Chondrocyte (in vitro differentiated cells): ENCODE results near the gene GPR25. TPM values are rescaled to one million over a fixed set of nuclear protein-coding genes. Genes with fewer than 3 reads are reported as not detected.
A peak's percentile ranks its signal among the peaks of the same experiment; 100 is the strongest.

ENCODE experiments used
- DNase-seq: peaks from one replicate; pipeline ENCODE4 v3.0.0; 2021; ENCODE audit warnings: mixed read lengths, low spot score
- H3K27ac Mint-ChIP-seq: one replicate; pipeline ENCODE4 v1.8.0; 2021; ENCODE audit warnings: mild to moderate bottlenecking, moderate library complexity, mixed read lengths; ENCODE audit not compliant: unreplicated experiment
- H3K27me3 Mint-ChIP-seq: 2 replicates; pipeline ENCODE4 v1.8.0; 2021; ENCODE audit warnings: low read depth, mixed read lengths
- H3K36me3 Mint-ChIP-seq: 2 replicates; pipeline ENCODE4 v1.8.0; 2021; ENCODE audit warnings: low read depth, mixed read lengths
- H3K4me1 Mint-ChIP-seq: 2 replicates; pipeline ENCODE4 v1.8.0; 2021; ENCODE audit warnings: low read depth, mild to moderate bottlenecking, mixed read lengths
- H3K4me3 Mint-ChIP-seq: one replicate; pipeline ENCODE4 v1.8.0; 2021; ENCODE audit warnings: mild to moderate bottlenecking, moderate library complexity, mixed read lengths; ENCODE audit not compliant: unreplicated experiment
- H3K9me3 Mint-ChIP-seq: 2 replicates; pipeline ENCODE4 v1.8.0; 2021; ENCODE audit warnings: low read depth, mixed read lengths
- CTCF ChIP-seq: fragments of 200-600 bp; sonication (generic); IDR thresholded peaks from 2 replicates; pipeline ENCODE4 v1.5.0; 2021; ENCODE audit warnings: antibody characterized with exemption, mild to moderate bottlenecking, moderate library complexity
- total RNA-seq: library from RNA; stranded (reverse); gene quantifications from 3 replicates; pipeline ENCODE4 v1.2.1, GENCODE V29; 2021

GPR25 gene
- total RNA-seq, 1 donor from 2014 or later, result not detected

GRCh38 chr1:200838676-200839445 lies 33.9 kb upstream of the GPR25 start:
- Mint-ChIP-seq H3K9me3 (peaks cover 11% of the 10 kb centered on the region), H3K27me3 (no peaks in the 10 kb centered on the region), H3K4me3 (no peak overlapping the region), H3K4me1 (peaks cover 28% of the 10 kb centered on the region), H3K36me3 (peaks cover 14% of the 10 kb centered on the region), H3K27ac (peak overlapping the region; percentile 53)
- no peak for TF ChIP-seq CTCF
- DNase-seq, result no peak

GRCh38 chr1:200845360-200845759 lies 27.4 kb upstream of the GPR25 start:
- Mint-ChIP-seq H3K27ac (no peak overlapping the region), H3K27me3 (no peaks in the 10 kb centered on the region), H3K4me1 (peaks cover 3% of the 10 kb centered on the region), H3K36me3 (peaks cover 39% of the 10 kb centered on the region), H3K4me3 (no peak overlapping the region), H3K9me3 (no peaks in the 10 kb centered on the region)
- no peak for DNase-seq
- no peak for TF ChIP-seq CTCF

- no peak for TF ChIP-seq CTCF
- Mint-ChIP-seq H3K9me3 (no peaks in the 10 kb centered on the region), H3K27ac (no peak overlapping the region), H3K4me1 (peaks cover 3% of the 10 kb centered on the region), H3K4me3 (no peak overlapping the region), H3K36me3 (peaks cover 46% of the 10 kb centered on the region), H3K27me3 (no peaks in the 10 kb centered on the region)
- DNase-seq, result no peak
These were observed 26.4 kb upstream of the GPR25 start for GRCh38 chr1:200846398-200846797.

GRCh38 chr1:200849430-200849829 lies 23.4 kb upstream of the GPR25 start:
- Mint-ChIP-seq H3K4me1 (no peaks in the 10 kb centered on the region), H3K4me3 (no peak overlapping the region), H3K36me3 (peaks cover 53% of the 10 kb centered on the region), H3K27me3 (no peaks in the 10 kb centered on the region), H3K9me3 (no peaks in the 10 kb centered on the region), H3K27ac (no peak overlapping the region)
- no peak for TF ChIP-seq CTCF
- DNase-seq, result no peak

- H3K4me1 Mint-ChIP-seq, result no peaks in the 10 kb centered on the region
- no peaks in the 10 kb centered on the region for H3K9me3 Mint-ChIP-seq
- DNase-seq, result no peak
- no peak for TF ChIP-seq CTCF
- no peak overlapping the region for H3K27ac Mint-ChIP-seq
- no peak overlapping the region for H3K4me3 Mint-ChIP-seq
- peaks cover 48% of the 10 kb centered on the region for H3K36me3 Mint-ChIP-seq
- no peaks in the 10 kb centered on the region for H3K27me3 Mint-ChIP-seq
These were observed 22.2 kb upstream of the GPR25 start for GRCh38 chr1:200850554-200850953.
